Measurements from ENCODE around the gene ABCA9.
"Not testable (repeated sequence)": the region's sequence is repeated elsewhere in the genome, so short reads cannot be mapped to it uniquely, and the experiment has no call there.

ABCA9 gene

GRCh38 chr17:68959117-68959516 is 101.6 kb downstream of the ABCA9 start:
- H2AK5ac ChIP-seq (ENCODE audit: low read length, severe bottlenecking); H3K4me1 ChIP-seq (ENCODE audit: control insufficient read depth, insufficient read depth, low read depth, low read length); H3K27me3 ChIP-seq (ENCODE audit: control insufficient read depth in 1 of 2, insufficient read depth in 1 of 2, low read length in 2 of 2); H2BK5ac ChIP-seq (ENCODE audit: low read depth, low read length, poor library complexity, severe bottlenecking); DNase-seq; H3K27ac ChIP-seq (ENCODE audit: low read length, poor library complexity, severe bottlenecking); H3K4ac ChIP-seq (ENCODE audit: low read depth in 1 of 2, low read length in 2 of 2); H2AFZ ChIP-seq (ENCODE audit: low read depth, low read length); H4K8ac ChIP-seq (ENCODE audit: low read length); H2BK120ac ChIP-seq (ENCODE audit: low read depth, low read length); H3K36me3 ChIP-seq (ENCODE audit: control insufficient read depth in 1 of 2, insufficient read depth in 2 of 2, low read depth in 1 of 2, low read length in 2 of 2); H3K23ac ChIP-seq (ENCODE audit: low read length in 2 of 2); H3K79me1 ChIP-seq (replicated peaks; ENCODE audit: low read length, poor library complexity, severe bottlenecking); H2BK15ac ChIP-seq (ENCODE audit: low read depth, poor library complexity, severe bottlenecking); H3K4me2 ChIP-seq (ENCODE audit: low read length, poor library complexity, severe bottlenecking); H4K91ac ChIP-seq (ENCODE audit: low read length); H2BK12ac ChIP-seq (ENCODE audit: low read length in 2 of 2); H3K9ac ChIP-seq (ENCODE audit: low read length); H3K4me3 ChIP-seq (ENCODE audit: insufficient read depth in 1 of 2, low read depth in 1 of 2, low read length in 2 of 2); H3K9me3 ChIP-seq (ENCODE audit: control insufficient read depth, low read length); H3K14ac ChIP-seq (ENCODE audit: low read length in 2 of 2); H3K18ac ChIP-seq (ENCODE audit: low read depth in 1 of 2, low read length in 2 of 2): not testable (repeated sequence)
- WGBS, result 100% methylated on average over 2 of the region's 2 CpGs

DNA sequence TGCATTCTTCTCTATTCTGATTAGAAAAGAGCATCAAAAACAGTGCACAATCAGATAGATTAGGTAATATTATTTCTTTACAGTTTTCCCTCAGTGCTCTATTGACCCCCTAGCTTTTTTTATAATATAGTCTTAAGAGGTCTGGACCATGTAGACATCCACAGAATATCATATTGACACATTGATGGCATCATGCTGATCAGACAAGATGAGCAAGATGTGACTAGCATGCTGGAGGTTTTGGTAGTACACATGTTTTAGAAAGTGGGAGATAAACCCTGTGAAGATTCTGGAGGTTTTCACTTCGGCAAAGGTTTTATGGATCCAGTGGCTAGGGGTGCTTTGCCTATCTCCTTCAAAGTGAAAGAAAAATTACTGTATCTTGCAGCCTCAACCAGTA is 102.8 kb downstream of the ABCA9 start:
- Histone ChIP-seq H2BK12ac (ENCODE audit: low read length in 2 of 2) (no peak overlapping the region), H3K4me3 (ENCODE audit: insufficient read depth in 1 of 2, low read depth in 1 of 2, low read length in 2 of 2) (no peak overlapping the region), H2BK120ac (ENCODE audit: low read depth, low read length) (no peak overlapping the region), H3K4me1 (ENCODE audit: control insufficient read depth, insufficient read depth, low read depth, low read length) (no peaks in the 10 kb centered on the region), H4K8ac (ENCODE audit: low read length) (no peak overlapping the region), H3K9ac (ENCODE audit: low read length) (no peak overlapping the region), H3K36me3 (ENCODE audit: control insufficient read depth in 1 of 2, insufficient read depth in 2 of 2, low read depth in 1 of 2, low read length in 2 of 2) (no peaks in the 10 kb centered on the region), H2BK15ac (ENCODE audit: low read depth, poor library complexity, severe bottlenecking) (no peak overlapping the region), H3K14ac (ENCODE audit: low read length in 2 of 2) (no peak overlapping the region), H3K18ac (ENCODE audit: low read depth in 1 of 2, low read length in 2 of 2) (no peak overlapping the region), H3K4ac (ENCODE audit: low read depth in 1 of 2, low read length in 2 of 2) (no peak overlapping the region), H3K23ac (ENCODE audit: low read length in 2 of 2) (no peak overlapping the region), H3K27ac (ENCODE audit: low read length, poor library complexity, severe bottlenecking) (no peak overlapping the region), H3K79me1 (replicated peaks; ENCODE audit: low read length, poor library complexity, severe bottlenecking) (no peaks in the 10 kb centered on the region), H3K4me2 (ENCODE audit: low read length, poor library complexity, severe bottlenecking) (no peak overlapping the region), H3K9me3 (ENCODE audit: control insufficient read depth, low read length) (no peaks in the 10 kb centered on the region), H2AFZ (ENCODE audit: low read depth, low read length) (no peak overlapping the region), H2AK5ac (ENCODE audit: low read length, severe bottlenecking) (no peak overlapping the region), H4K91ac (ENCODE audit: low read length) (no peak overlapping the region), H3K27me3 (ENCODE audit: control insufficient read depth in 1 of 2, insufficient read depth in 1 of 2, low read length in 2 of 2) (no peaks in the 10 kb centered on the region), H2BK5ac (ENCODE audit: low read depth, low read length, poor library complexity, severe bottlenecking) (no peak overlapping the region)
- DNase-seq, result no peak
- 100% methylated on average over 1 of the region's 1 CpG for WGBS

DNA sequence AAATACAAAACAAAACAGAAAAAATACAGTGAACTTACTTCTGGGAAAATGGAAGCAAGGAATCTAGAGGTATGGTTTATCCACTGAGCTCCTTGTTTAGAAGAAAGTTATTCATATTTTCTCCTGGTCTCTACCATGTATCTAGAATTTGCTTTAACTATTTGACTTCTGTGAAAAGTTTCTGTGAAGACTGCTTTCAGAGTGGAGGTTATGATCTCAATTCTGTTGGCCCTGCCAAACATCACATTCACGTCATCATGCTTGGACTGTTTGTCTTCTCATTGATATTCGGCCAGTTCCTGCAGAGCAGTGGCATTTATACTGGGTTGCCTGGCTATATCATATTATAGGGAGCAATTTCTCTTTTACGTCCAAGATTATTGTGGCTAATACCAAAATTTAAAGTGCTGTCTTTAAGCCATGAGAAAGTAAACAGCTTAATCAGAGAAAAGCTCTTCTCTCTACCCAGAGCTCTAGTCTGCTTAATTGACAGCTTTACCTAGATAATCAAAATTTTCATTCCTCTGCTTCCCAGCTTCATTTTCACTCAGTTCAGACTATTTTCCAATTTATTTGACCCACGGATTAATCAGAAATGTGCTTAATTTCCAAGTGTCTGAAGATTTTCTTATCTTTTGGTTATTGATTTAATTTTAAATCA is 105.4 kb downstream of the ABCA9 start, which contains the start of gene ABCA8:
ABCA8 (minus strand) TSS at position 212 of the 661 bp plus-strand sequence. CDS start 13,358 bp downstream, outside the sequence.
- Histone ChIP-seq H3K79me1 (replicated peaks; ENCODE audit: low read length, poor library complexity, severe bottlenecking) (no peaks in the 10 kb centered on the region), H2BK5ac (ENCODE audit: low read depth, low read length, poor library complexity, severe bottlenecking) (no peak within 1 kb of the TSS), H3K36me3 (ENCODE audit: control insufficient read depth in 1 of 2, insufficient read depth in 2 of 2, low read depth in 1 of 2, low read length in 2 of 2) (no peaks in the 10 kb centered on the region), H2AFZ (ENCODE audit: low read depth, low read length) (no peak within 1 kb of the TSS), H2BK12ac (ENCODE audit: low read length in 2 of 2) (no peak within 1 kb of the TSS), H3K4me2 (ENCODE audit: low read length, poor library complexity, severe bottlenecking) (no peak within 1 kb of the TSS), H3K14ac (ENCODE audit: low read length in 2 of 2) (no peak within 1 kb of the TSS), H3K27ac (ENCODE audit: low read length, poor library complexity, severe bottlenecking) (no peak within 1 kb of the TSS), H3K9ac (ENCODE audit: low read length) (peak within 1 kb of the TSS; percentile 95), H2BK120ac (ENCODE audit: low read depth, low read length) (no peak within 1 kb of the TSS), H2BK15ac (ENCODE audit: low read depth, poor library complexity, severe bottlenecking) (no peak within 1 kb of the TSS), H3K23ac (ENCODE audit: low read length in 2 of 2) (no peak within 1 kb of the TSS), H2AK5ac (ENCODE audit: low read length, severe bottlenecking) (no peak within 1 kb of the TSS), H4K8ac (ENCODE audit: low read length) (no peak within 1 kb of the TSS), H3K4ac (ENCODE audit: low read depth in 1 of 2, low read length in 2 of 2) (no peak within 1 kb of the TSS), H3K9me3 (ENCODE audit: control insufficient read depth, low read length) (no peaks in the 10 kb centered on the region), H3K18ac (ENCODE audit: low read depth in 1 of 2, low read length in 2 of 2) (no peak within 1 kb of the TSS), H3K4me3 (ENCODE audit: insufficient read depth in 1 of 2, low read depth in 1 of 2, low read length in 2 of 2) (peak within 1 kb of the TSS in 1 of 2 experiments; percentile 81), H3K4me1 (ENCODE audit: control insufficient read depth, insufficient read depth, low read depth, low read length) (no peaks in the 10 kb centered on the region), H4K91ac (ENCODE audit: low read length) (no peak within 1 kb of the TSS), H3K27me3 (ENCODE audit: control insufficient read depth in 1 of 2, insufficient read depth in 1 of 2, low read length in 2 of 2) (no peaks in the 10 kb centered on the region)
- 87% methylated on average over 3 of the region's 4 CpGs for WGBS
- DNase-seq, result peak; percentile 18

DNA sequence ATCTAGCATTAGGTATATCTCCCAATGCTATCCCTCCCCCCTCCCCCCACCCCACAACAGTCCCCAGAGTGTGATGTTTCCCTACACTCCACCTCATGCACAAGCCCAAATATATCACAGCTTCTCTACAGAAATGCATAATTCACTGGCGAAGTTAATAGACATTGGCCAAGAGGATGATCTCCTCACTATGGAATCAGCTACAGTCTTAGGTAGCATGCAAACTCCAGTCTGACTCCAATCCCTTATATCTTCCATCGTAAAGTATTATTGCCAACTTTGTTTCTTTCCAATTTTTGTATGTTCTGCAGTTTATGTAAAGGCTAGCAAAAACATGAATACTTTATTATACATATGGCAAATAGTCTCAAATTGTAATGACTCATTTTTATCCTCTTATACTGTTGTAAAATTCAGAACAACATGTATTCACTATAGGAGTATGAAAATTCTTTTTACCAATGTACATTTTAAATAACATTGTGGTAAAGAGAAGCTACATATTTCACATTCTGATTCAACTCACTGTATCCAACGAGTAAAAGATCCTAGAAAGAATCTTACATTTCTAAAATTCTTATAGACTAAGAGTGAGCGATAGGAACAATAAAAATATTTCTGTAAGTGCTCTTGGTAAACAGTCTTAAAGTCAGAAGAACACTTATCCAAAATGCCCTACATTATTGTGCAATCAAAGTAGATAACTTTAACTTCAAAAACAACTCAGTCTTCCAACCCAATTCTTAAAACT is 106.4 kb downstream of the ABCA9 start:
- no peak overlapping the region for H4K8ac ChIP-seq (ENCODE audit: low read length)
- H3K23ac ChIP-seq (ENCODE audit: low read length in 2 of 2), result no peak overlapping the region
- H3K27ac ChIP-seq (ENCODE audit: low read length, poor library complexity, severe bottlenecking), result no peak overlapping the region
- no peak overlapping the region for H2AK5ac ChIP-seq (ENCODE audit: low read length, severe bottlenecking)
- no peaks in the 10 kb centered on the region for H3K27me3 ChIP-seq (ENCODE audit: control insufficient read depth in 1 of 2, insufficient read depth in 1 of 2, low read length in 2 of 2)
- H3K4me3 ChIP-seq (ENCODE audit: insufficient read depth in 1 of 2, low read depth in 1 of 2, low read length in 2 of 2), result peak overlapping the region in 1 of 2 experiments; percentile 81
- no peak overlapping the region for H2AFZ ChIP-seq (ENCODE audit: low read depth, low read length)
- H2BK15ac ChIP-seq (ENCODE audit: low read depth, poor library complexity, severe bottlenecking), result no peak overlapping the region
- H2BK5ac ChIP-seq (ENCODE audit: low read depth, low read length, poor library complexity, severe bottlenecking), result no peak overlapping the region
- H3K9ac ChIP-seq (ENCODE audit: low read length), result peak overlapping the region; percentile 95
- H3K14ac ChIP-seq (ENCODE audit: low read length in 2 of 2), result no peak overlapping the region
- H4K91ac ChIP-seq (ENCODE audit: low read length), result no peak overlapping the region
- H3K4ac ChIP-seq (ENCODE audit: low read depth in 1 of 2, low read length in 2 of 2), result no peak overlapping the region
- H3K18ac ChIP-seq (ENCODE audit: low read depth in 1 of 2, low read length in 2 of 2), result no peak overlapping the region
- no peaks in the 10 kb centered on the region for H3K36me3 ChIP-seq (ENCODE audit: control insufficient read depth in 1 of 2, insufficient read depth in 2 of 2, low read depth in 1 of 2, low read length in 2 of 2)
- H3K4me1 ChIP-seq (ENCODE audit: control insufficient read depth, insufficient read depth, low read depth, low read length), result no peaks in the 10 kb centered on the region
- H2BK12ac ChIP-seq (ENCODE audit: low read length in 2 of 2), result no peak overlapping the region
- WGBS, result 67% methylated on average over 1 of the region's 4 CpGs
- no peak overlapping the region for H3K4me2 ChIP-seq (ENCODE audit: low read length, poor library complexity, severe bottlenecking)
- H2BK120ac ChIP-seq (ENCODE audit: low read depth, low read length), result no peak overlapping the region
- peak; percentile 13 for DNase-seq
- no peaks in the 10 kb centered on the region for H3K79me1 ChIP-seq (replicated peaks; ENCODE audit: low read length, poor library complexity, severe bottlenecking)
- H3K9me3 ChIP-seq (ENCODE audit: control insufficient read depth, low read length), result no peaks in the 10 kb centered on the region

Data from mesenchymal stem cell (in vitro differentiated cells and primary cell).